Activated CD4-positive, CD25-positive, alpha-beta regulatory T cell treated with anti-CD3 and anti-CD28 coated beads, Interleukin-2, amount 50 U/mL, for 72 hours (primary cell): ENCODE data around the gene TMEM107.
"Not testable (repeated sequence)": the region's sequence is repeated elsewhere in the genome, so short reads cannot be mapped to it uniquely, and the experiment has no call there.

Experiments
- DNase-seq: peaks from one replicate; pipeline ENCODE4 v3.0.0; 2021

Gene TMEM107

GRCh38 chr17:8176197-8176940 is at the start of gene TMEM107:
TSS of gene TMEM107 (minus strand) at chr17:8176380. CDS start at chr17:8176286, 94 bp downstream.
- peak; percentile 87 for DNase-seq

GRCh38 chr17:8224891-8225812 is 49.0 kb upstream of the TMEM107 start:
- DNase-seq, result no peak

- peak; percentile 67 for DNase-seq
Measured at GRCh38 chr17:8223356-8224126, 47.4 kb upstream of the TMEM107 start.

GRCh38 chr17:8222630-8223355 is 46.6 kb upstream of the TMEM107 start:
- DNase-seq, result peak; percentile 96

- no peak for DNase-seq
Measured at GRCh38 chr17:8222380-8222629, 46.1 kb upstream of the TMEM107 start.

DNA sequence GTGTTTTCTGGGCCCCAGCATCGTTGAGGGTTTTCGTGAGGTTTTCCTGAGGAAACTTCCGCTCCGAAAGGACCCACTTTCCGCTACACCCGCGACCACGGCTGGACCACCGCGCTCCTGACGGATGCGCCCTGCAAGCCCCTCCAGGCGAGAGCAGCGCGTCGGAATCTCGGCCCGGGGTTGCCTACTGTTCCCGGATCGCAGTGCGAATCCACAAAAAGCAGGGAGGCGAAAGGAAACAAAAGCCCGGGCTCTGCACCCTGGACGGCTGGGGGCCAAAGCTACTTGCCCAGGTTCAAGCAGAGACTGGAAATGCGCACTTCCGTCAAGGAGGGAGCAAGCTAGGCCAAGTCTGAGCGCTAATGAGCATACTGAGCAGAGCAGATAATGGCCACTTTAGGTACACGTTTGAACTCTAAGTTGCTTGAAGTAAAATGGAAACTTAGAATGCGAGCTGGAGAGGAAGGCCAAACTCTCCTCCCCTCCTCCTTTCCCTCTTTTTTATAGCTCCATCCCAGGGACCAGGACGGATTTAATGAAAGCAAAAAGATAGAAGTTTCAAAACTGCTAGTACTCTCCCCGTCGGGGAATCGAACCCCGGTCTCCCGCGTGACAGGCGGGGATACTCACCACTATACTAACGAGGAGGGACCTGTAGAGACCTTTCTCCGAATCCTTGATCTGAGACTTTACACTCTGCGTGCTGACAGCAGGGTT is 45.6 kb upstream of the TMEM107 start:
- peak; percentile 93 for DNase-seq

DNA sequence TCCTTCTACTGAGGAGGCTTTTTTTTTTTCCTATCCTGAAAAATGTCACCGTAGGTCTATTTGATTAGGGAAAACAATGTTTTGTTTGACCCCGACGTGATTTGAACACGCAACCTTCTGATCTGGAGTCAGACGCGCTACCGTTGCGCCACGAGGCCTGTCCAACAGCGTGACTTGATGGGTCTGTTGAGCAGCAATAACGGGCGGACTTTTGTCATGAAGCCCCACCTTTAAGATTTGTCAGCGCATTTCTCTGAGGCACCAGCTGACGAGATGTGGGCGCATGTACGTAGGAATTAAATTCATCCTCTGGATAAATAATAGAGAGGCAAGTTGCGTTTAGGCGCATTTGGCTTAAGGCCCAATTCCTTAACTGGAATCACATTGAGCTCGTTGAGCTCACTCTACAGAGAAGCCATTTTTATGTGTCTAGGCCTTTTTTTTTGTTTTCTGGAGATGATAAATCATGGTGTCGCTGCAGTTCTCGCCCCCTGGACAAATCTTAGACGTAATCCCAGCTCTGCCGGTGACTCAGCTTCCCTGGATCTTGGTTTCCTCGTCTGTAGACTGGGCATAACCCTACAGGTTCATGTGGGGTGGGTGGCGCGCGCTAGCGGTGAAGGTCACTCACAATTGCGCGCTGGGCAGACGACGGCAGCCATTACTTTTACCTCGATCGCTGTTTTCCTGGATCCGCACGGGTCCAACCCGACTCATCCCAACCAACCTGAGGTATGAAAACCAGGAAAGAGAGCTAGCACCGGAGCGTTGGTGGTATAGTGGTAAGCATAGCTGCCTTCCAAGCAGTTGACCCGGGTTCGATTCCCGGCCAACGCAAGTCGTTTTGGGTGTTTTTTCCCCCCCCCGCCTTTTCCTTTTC is 44.8 kb upstream of the TMEM107 start:
- DNase-seq, result peak; percentile 94

DNA sequence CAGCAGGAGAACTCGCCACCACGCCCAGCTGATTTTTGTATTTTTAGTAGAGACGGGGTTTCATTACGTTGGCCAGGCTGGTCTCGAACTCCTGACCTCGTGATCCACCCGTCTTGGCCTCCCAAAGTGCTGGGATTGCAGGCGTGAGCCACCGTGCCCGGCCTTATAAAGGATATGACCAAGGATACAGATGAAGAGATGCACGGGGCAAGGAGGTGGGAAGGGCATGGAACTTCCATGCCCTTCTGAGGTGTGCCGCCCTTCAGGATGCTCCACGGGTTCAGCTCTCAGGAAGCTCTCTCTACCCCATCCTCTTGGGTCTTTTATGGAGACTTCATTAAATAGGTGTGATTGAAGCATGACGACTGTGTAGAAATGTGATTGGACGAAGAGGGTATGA is 37.8 kb upstream of the TMEM107 start:
- DNase-seq, result not testable (repeated sequence)

DNA sequence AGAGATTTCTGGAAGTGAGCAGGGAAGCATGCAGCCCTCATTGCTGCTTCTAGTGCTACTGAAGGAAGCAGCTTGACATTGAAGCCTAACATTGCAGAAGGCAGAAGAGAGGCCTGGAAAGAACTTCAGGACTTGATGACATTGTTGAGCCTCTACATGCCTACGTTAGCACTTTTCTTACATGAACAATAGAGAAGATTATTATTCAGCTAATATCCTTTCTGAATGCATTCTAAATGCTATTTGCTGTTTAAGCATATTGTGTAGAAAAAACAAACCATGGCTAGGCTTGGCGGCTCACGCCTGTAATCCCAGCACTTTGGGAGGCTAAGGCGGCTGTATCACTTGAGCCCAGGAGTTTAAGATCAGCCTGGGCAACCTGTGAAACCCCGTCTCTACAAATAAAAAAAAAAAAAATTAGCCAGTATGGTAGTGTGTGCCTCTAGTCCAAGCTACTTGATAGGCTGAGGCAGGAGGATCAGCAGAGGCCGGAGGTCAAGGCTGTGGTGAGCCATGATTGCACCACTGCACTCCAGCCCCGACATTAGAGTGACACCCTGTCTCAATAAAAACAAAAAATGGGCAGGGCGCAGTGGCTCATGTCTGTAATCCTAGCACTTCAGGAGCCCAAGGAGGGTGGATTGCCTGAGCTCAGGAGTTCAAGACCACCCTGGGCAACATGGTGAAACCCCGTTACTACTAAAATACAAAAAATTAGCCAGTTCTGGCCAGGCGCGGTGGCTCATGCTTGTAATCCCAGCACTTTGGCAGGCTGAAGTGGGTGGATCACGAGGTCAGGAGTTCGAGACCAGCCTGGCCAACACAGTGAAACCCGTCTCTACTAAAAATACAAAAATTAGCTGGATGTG is 36.4 kb upstream of the TMEM107 start:
- no peak for DNase-seq

DNA sequence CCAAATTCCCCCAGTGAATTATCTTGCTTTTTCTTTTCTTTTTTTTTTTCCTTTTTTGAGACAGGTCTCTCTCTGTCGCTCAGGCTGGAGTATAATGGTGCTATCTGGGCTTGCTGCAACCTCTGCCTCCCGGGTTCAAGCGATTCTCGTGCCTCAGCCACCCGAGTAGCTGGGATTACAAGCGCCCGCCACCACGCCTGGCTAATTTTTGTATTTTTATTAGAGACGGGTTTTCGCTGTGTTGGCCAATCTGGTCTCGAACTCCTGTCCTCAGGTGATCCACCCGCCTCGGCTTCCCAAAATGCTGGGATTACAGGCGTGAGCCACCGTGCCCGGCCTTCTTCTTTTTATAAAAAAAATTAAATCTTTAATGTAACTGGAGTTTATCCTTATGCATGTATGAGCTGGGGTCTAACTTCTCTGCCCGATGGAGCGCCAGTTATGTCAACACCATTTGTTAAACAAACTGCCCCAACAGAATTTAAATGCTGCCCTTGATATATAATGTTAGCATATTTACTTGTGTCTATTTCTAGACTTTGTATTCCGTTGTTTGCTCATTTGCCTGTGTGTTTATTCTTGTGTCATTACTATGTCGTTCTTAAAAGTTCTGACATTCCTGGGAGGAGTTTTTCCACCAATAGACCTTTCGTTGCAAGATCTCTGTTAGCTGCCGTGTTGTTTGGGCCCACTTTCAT is 34.7 kb upstream of the TMEM107 start:
- DNase-seq, result no peak

GRCh38 chr17:8209907-8210760 is 34.0 kb upstream of the TMEM107 start, which contains the start of gene AURKB:
TSS of gene AURKB (minus strand) at chr17:8210575. CDS start at chr17:8210224, 351 bp downstream.
- peak; percentile 91 for DNase-seq

DNA sequence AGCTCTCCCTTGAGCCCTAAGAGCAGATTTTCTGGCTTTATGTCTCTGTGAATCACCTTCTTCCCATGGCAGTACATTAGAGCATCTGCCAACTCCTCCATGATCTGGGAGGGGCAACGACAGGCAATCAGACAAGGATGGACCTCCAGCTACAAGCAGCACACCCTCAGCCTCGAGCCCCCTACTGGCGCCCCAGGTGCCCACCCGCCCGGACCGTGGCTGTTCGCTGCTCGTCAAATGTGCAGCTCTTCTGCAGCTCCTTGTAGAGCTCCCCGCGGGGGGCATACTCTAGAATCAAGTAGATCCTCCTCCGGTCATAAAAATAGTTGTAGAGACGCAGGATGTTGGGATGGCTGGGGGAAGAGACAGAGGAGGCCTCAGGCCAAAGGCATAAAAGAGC is 30.4 kb upstream of the TMEM107 start:
- no peak for DNase-seq

- no peak for DNase-seq
Measured at GRCh38 chr17:8204761-8205555, 28.8 kb upstream of the TMEM107 start.

GRCh38 chr17:8192070-8192815 is 16.1 kb upstream of the TMEM107 start:
- peak; percentile 57 for DNase-seq

DNA sequence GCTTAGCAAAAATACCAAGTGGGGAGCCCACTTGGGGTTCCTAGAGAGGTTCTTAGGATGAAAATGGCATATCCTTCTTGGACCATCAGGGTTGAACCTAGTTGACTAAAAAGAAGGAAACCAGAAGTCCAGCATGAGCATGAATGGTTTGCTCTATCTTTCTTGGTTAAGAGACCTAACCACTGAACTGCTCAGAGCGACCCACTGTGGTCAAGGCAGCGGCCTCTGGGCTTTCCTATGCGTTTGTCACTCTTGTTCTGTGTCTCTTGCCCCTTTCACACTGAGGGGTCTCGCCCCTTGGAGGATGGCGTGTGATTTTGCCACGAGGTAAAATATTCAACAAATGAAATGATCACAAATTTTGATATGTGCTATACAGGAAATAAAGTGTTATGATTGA is 14.3 kb upstream of the TMEM107 start:
- DNase-seq, result no peak

DNA sequence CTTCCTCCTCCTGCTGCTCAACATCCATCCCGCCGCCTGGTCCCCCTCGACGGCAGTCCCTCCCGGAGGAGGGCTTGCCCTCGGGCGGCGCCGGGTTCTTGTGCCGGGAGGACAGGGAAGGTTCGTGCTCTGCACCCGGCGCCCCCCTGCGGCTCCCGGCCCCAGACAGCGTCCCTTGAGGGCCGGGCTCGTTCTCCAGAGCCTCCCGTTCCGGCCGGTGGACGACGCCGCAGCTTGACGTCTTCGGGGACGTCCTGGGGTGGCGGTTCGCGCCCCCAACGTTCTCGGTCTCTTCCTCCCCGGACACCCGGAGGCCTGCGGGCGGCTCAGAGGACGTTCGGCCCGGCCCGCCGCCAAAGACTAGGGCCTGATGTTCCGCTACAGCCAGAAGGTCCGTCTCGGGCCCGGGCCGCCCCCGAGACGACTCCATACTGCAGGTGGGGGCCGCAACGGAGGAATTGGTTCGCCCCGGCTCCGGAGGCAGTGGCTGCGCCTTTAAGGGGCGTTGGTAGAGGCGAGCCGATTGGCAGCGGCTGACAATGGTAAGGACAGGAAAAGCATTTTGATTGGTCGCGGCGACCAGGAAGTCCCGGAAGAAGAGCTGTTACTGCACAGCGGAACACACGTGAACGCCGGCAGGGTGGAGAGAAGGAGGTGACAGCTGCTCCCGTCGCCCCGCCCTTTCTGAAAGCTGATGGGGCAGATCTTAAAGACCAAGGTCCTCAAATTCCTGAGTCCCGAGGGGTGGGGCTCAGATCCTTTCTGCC is 13.7 kb upstream of the TMEM107 start, which contains the start of gene BORCS6:
BORCS6 (minus strand) TSS at position 470 of the 767 bp plus-strand sequence; CDS start at position 430, 40 bp downstream.
- peak; percentile 88 for DNase-seq
